ENCODE results near the gene NBPF1. TPM values are rescaled to one million over a fixed set of nuclear protein-coding genes. Genes with fewer than 3 reads are reported as not detected.
"Not testable (repeated sequence)": the region's sequence is repeated elsewhere in the genome, so short reads cannot be mapped to it uniquely, and the experiment has no call there.

NBPF1 gene
- total and polyA plus RNA-seq, 2 donors from 2014 or later, result 8.0 to 56.3 TPM

DNA sequence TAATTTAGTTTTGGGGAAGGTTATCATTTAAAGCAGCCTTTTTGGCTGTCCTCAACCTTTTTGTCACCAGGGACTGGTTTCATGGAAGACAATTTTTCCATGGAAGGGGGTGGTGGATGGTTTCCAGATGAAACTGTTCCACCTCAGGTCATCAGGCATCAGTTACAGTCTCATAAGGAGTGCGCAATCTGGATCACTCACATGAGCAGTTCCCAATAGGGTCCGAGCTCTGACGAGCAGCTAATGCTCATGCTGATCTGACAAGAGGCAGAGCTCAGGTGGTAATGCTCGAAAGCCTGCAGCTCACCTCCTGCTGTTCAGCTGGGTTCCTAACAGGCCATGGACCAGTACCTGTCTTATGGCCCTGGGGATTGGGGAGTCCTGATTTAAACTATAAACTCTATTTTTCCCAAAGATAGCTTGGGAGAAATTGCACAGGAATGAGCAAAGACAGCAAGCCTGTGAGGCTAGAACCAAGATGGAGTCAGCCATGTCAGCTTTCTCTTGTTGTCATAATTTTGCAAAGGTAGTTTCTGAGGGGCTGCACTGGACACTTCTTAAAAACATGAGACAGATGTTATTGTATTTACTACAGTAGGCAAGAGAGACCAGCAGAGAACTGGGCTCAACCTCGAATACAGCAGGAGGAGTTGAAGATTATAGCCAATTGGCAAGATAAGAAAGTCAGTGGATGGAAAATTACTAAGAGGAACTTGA lies 96.5 kb downstream of the NBPF1 start:
- H3K9ac ChIP-seq (ENCODE audit: low read length in 3 of 3); H3K4me3 ChIP-seq (ENCODE audit: low read length in 3 of 3); intact Hi-C loops (cut with DNase I); H3K27ac ChIP-seq (ENCODE audit: low read depth in 2 of 2, low read length in 2 of 2); H3K36me3 ChIP-seq (ENCODE audit: control insufficient read depth in 2 of 3, insufficient read depth in 3 of 3, low read length in 3 of 3); H3K4me1 ChIP-seq (ENCODE audit: control insufficient read depth in 2 of 3, insufficient read depth in 2 of 3, low read depth in 1 of 3, low read length in 3 of 3); FAIRE-seq; DNase-seq; H3K27me3 ChIP-seq (ENCODE audit: control insufficient read depth, insufficient read depth, low read length); H3K9me3 ChIP-seq (ENCODE audit: control insufficient read depth in 2 of 3, insufficient read depth in 1 of 3, low read length in 3 of 3): not testable (repeated sequence)

DNA sequence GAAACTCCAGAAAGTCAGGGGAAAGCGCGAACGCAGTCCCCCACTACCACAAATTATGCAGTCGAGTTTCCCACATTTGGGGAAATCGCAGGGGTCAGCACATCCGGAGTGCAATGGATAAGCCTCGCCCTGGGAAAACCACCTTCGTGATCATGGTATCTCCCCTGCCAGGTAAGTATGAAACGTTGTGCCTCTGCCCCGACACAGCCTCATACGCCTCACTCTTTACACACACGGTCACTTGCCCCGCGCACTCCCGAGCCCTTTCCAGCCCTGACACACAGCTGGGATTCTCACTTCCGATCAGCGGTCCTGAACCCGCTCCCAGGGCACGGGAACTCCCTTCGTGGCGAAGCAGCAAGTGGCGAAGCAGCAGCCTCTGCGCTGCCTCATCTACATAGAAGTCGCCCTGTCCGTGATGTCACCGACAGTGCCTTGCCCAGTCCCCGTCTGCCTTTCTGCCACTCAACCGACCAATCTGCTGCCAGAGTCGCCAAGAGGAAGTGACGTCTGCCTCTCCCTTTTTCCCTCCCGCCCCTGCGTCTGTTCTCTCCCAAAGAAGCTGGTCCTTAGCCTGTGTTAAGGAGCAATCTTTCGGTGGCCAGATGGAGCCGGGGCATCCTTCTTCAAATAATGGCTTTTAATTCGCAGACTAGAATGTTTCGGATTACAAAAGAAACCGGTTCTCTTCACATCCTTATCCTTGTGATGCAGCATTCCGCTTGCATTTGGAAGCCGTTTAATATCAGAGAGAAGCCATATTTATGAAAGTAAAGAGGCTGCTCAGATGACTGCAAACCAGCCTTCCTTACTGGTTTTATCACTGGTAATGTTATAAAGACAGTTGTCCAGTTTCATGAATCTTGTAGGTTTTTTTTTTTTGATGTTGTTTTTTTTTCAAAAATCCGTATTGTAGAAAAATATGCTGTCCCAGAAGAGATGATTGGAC lies 99.0 kb downstream of the NBPF1 start, which contains the start of gene RNU1-1:
Gene RNU1-1 (minus strand): TSS at position 179 of the 949 bp plus-strand sequence.
- DNase-seq (peak; percentile 85 to 95 (median 92)), FAIRE-seq (peak; percentile 83)
- intact Hi-C loops (cut with DNase I); H3K9me3 ChIP-seq (ENCODE audit: control insufficient read depth in 2 of 3, insufficient read depth in 1 of 3, low read length in 3 of 3); H3K27me3 ChIP-seq (ENCODE audit: control insufficient read depth, insufficient read depth, low read length); H3K36me3 ChIP-seq (ENCODE audit: control insufficient read depth in 2 of 3, insufficient read depth in 3 of 3, low read length in 3 of 3); H3K4me1 ChIP-seq (ENCODE audit: control insufficient read depth in 2 of 3, insufficient read depth in 2 of 3, low read depth in 1 of 3, low read length in 3 of 3): not testable (repeated sequence)
- Histone ChIP-seq H3K9ac (ENCODE audit: low read length in 3 of 3) (peak within 1 kb of the TSS in 2 of 3 donors; percentile 53 to 61), H3K27ac (ENCODE audit: low read depth in 2 of 2, low read length in 2 of 2) (peak within 1 kb of the TSS; percentile 88 to 93), H3K4me3 (ENCODE audit: low read length in 3 of 3) (peak within 1 kb of the TSS; percentile 44 to 68 (median 52))

- H3K4me3 ChIP-seq (ENCODE audit: low read length in 3 of 3); H3K9ac ChIP-seq (ENCODE audit: low read length in 3 of 3); FAIRE-seq; H3K36me3 ChIP-seq (ENCODE audit: control insufficient read depth in 2 of 3, insufficient read depth in 3 of 3, low read length in 3 of 3); intact Hi-C loops (cut with DNase I); H3K27me3 ChIP-seq (ENCODE audit: control insufficient read depth, insufficient read depth, low read length); H3K9me3 ChIP-seq (ENCODE audit: control insufficient read depth in 2 of 3, insufficient read depth in 1 of 3, low read length in 3 of 3); H3K4me1 ChIP-seq (ENCODE audit: control insufficient read depth in 2 of 3, insufficient read depth in 2 of 3, low read depth in 1 of 3, low read length in 3 of 3): not testable (repeated sequence)
- DNase-seq, result peak in 4 of 5 donors; percentile 58 to 96 (median 90)
- peak overlapping the region in 1 of 2 donors; percentile 47 for H3K27ac ChIP-seq (ENCODE audit: low read depth in 2 of 2, low read length in 2 of 2)
These were observed 99.8 kb downstream of the NBPF1 start for GRCh38 chr1:16513412-16514106.

DNA sequence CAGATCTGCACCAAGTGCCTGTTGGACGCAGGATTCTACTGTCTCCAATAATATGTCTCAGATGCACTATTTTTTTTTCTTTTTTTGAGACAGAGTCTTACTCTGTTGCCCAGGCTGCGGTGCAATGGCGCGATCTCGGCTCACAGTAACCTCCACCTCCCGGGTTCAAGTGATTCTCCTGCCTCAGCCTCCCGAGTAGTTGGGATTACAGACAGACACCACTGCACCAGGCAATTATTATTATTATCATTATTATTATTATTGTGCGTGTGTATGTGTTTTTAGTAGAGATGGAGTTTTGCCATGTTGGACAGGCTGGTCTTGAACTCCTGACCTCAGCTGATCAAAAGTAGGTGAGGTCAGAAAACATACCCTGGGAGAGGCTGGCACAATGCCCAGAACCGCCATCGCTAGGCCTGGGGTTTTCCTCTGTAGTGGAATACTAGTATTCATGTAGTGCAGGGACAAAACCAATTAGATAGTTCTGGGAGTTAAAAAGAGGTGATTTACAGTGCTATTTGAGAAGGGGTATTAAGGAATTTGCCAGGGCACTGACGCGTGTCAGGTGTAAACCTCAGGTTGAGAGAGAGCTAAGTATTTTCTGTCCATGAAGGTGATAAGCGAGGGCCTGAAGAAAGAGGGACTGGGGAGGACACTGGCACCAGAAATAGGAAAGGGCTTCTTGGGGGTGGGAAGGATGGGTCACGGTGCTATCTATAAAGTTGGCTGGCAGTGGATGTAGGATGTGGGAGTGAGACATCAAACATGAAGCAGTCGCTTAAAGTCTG lies 100.5 kb downstream of the NBPF1 start:
- H3K4me1 ChIP-seq (ENCODE audit: control insufficient read depth in 2 of 3, insufficient read depth in 2 of 3, low read depth in 1 of 3, low read length in 3 of 3); H3K9me3 ChIP-seq (ENCODE audit: control insufficient read depth in 2 of 3, insufficient read depth in 1 of 3, low read length in 3 of 3); H3K9ac ChIP-seq (ENCODE audit: low read length in 3 of 3); DNase-seq; H3K27me3 ChIP-seq (ENCODE audit: control insufficient read depth, insufficient read depth, low read length); H3K27ac ChIP-seq (ENCODE audit: low read depth in 2 of 2, low read length in 2 of 2); intact Hi-C loops (cut with DNase I); FAIRE-seq; H3K4me3 ChIP-seq (ENCODE audit: low read length in 3 of 3); H3K36me3 ChIP-seq (ENCODE audit: control insufficient read depth in 2 of 3, insufficient read depth in 3 of 3, low read length in 3 of 3): not testable (repeated sequence)

Other genes starting within 250 kb of the NBPF1 start
- 127 TPM for gene SZRD1, start 246.3 kb downstream of the NBPF1 start, total RNA-seq
- 77.3 TPM for gene SZRD1, start 246.3 kb downstream of the NBPF1 start, polyA plus RNA-seq (ENCODE audit: insufficient read depth, low read depth, low replicate concordance)
- gene SPATA21, start 176.1 kb downstream of the NBPF1 start, total RNA-seq, result not detected
- gene SPATA21, start 176.1 kb downstream of the NBPF1 start, polyA plus RNA-seq (ENCODE audit: insufficient read depth, low read depth, low replicate concordance), result not detected
- 57.4 TPM for gene NECAP2, start 172.8 kb downstream of the NBPF1 start, total RNA-seq
- gene NECAP2, start 172.8 kb downstream of the NBPF1 start, polyA plus RNA-seq (ENCODE audit: insufficient read depth, low read depth, low replicate concordance), result 49.9 TPM
- gene RNU1-1, start 99.3 kb downstream of the NBPF1 start, total RNA-seq, result 8,605 TPM
- gene RNU1-1, start 99.3 kb downstream of the NBPF1 start, polyA plus RNA-seq (ENCODE audit: insufficient read depth, low read depth, low replicate concordance), result 26.8 TPM
- 8,605 TPM for gene RNU1-3, start 53.4 kb upstream of the NBPF1 start, total RNA-seq
- gene RNU1-3, start 53.4 kb upstream of the NBPF1 start, polyA plus RNA-seq (ENCODE audit: insufficient read depth, low read depth, low replicate concordance), result 26.8 TPM
- gene RNU1-4, start 127.0 kb upstream of the NBPF1 start, total RNA-seq, result 8,605 TPM
- gene RNU1-4, start 127.0 kb upstream of the NBPF1 start, polyA plus RNA-seq (ENCODE audit: insufficient read depth, low read depth, low replicate concordance), result 26.8 TPM